ENCODE results near the gene UMAD1. TPM values are rescaled to one million over a fixed set of nuclear protein-coding genes. Genes with fewer than 3 reads are reported as not detected.
A peak's percentile ranks its signal among the peaks of the same experiment; 100 is the strongest.

UMAD1 gene
- total and polyA plus RNA-seq, 2 of the 4 experiments (the other 2 are of a cell fraction): 5.2 to 8.4 TPM

- peaks cover 1% of the 10 kb centered on the region; the same call in 1 of the 2 replicates for H3K36me3 ChIP-seq (ENCODE audit: control insufficient read depth, insufficient read depth, low read length)
- H3K56ac ChIP-seq (ENCODE audit: extremely low read depth, insufficient read depth, low read length): no peak overlapping the region
- peak overlapping the region; percentile 45; the same call in 1 of the 2 replicates for H2BK20ac ChIP-seq (ENCODE audit: low read depth, low read length)
- BruUV-seq (replicated peaks): no TSS peak
- ChIA-PET CTCF (no interaction called here), POLR2A (ENCODE audit: unreplicated experiment) (no interaction called here)
- 0 out of 2 replicates have a peak overlapping the region, but pooled peaks have one; percentile 5 for H2AK5ac ChIP-seq (ENCODE audit: low read depth, low read length)
- no peak overlapping the region; the same call in 2 of the 3 replicates for H2BK15ac ChIP-seq (ENCODE audit: low read depth, low read length)
- no CpG with 5 or more reads among the region's 1 CpG for WGBS, 2 experiments (ENCODE audit: extremely low coverage in 2 of 2, insufficient read length in 1 of 2)
- H4K20me1 ChIP-seq (ENCODE audit: insufficient read depth, low read length): no peaks in the 10 kb centered on the region
- H2AK9ac ChIP-seq (replicated peaks; ENCODE audit: low read depth, low read length, poor library complexity): no peak overlapping the region
- peak overlapping the region; percentile 71; the same call in 1 of the 2 replicates for H3K4ac ChIP-seq (ENCODE audit: low read depth, low read length)
- intact Hi-C loops (cut with micrococcal nuclease) (no loop called here), dilution Hi-C loops (cut with HindIII; ENCODE audit: low sequenced_read_pairs, unreplicated experiment) (no loop called here), in situ Hi-C loops (cut with MboI; ENCODE audit: low sequenced_read_pairs) (no loop called here)
- H3K4me3 ChIP-seq (ENCODE audit: insufficient read depth, low read depth, low read length): no peak overlapping the region
- no peak overlapping the region for H3K14ac ChIP-seq (replicated peaks; ENCODE audit: low read depth, low read length)
- H3K9me3 ChIP-seq (ENCODE audit: control insufficient read depth, insufficient read depth, low read length): no peaks in the 10 kb centered on the region
- no peak overlapping the region for H3K23ac ChIP-seq (ENCODE audit: low read depth, low read length)
- peaks cover 11% of the 10 kb centered on the region for H3K4me1 ChIP-seq (ENCODE audit: control insufficient read depth, insufficient read depth, low read length)
- peak; percentile 68 for ATAC-seq (ENCODE audit: low read depth)
- no peak overlapping the region for H3K4me2 ChIP-seq (ENCODE audit: low read depth, low read length)
- H3K9me1 ChIP-seq (ENCODE audit: insufficient read depth, low read length): peaks cover 7% of the 10 kb centered on the region
- H3K18ac ChIP-seq (ENCODE audit: low read depth, low read length): peak overlapping the region; percentile 34
- no peaks in the 10 kb centered on the region for H3K79me1 ChIP-seq (ENCODE audit: low read depth in 1 of 2, low read length in 2 of 2)
- TF ChIP-seq USF2 (IDR thresholded peaks at IDR 0.05; ENCODE audit: low read depth, low read length): no peak
- 0 out of 2 replicates have a peak, but pooled peaks have one; percentile 19 for TF ChIP-seq FOS (IDR thresholded peaks at IDR 0.05; ENCODE audit: low read depth, low read length)
- no peak overlapping the region for H4K91ac ChIP-seq (ENCODE audit: insufficient read depth, low read depth, low read length)
- peak; percentile 79 for DNase-seq
- H2BK120ac ChIP-seq (ENCODE audit: low read depth, low read length): peak overlapping the region; percentile 12; the same call in 1 of the 2 replicates
- no peak overlapping the region for H2AFZ ChIP-seq (replicated peaks; ENCODE audit: low read length, poor library complexity)
- peak overlapping the region in 1 of 2 experiments; percentile 55; a peak in 1 of 4 replicates for H4K8ac ChIP-seq (ENCODE audit: low read depth in 2 of 2, low read length in 2 of 2)
- peak overlapping the region; percentile 11; the same call in 1 of the 2 replicates for H3K27ac ChIP-seq (ENCODE audit: insufficient read depth, low read length)
- no peak overlapping the region for H3K9ac ChIP-seq (ENCODE audit: low read depth, low read length)
- H2BK5ac ChIP-seq (ENCODE audit: low read depth, low read length, poor library complexity, severe bottlenecking): peak overlapping the region; percentile 35
- H3K27me3 ChIP-seq (ENCODE audit: control insufficient read depth, insufficient read depth, low read length): no peaks in the 10 kb centered on the region
- H4K5ac ChIP-seq (ENCODE audit: low read depth, low read length): 0 out of 2 replicates have a peak overlapping the region, but pooled peaks have one; percentile 57
These were observed 155.1 kb downstream of the UMAD1 start for GRCh38 chr7:7795630-7796121.
